Measurements from ENCODE around the gene HARS1.
"Not testable (repeated sequence)": the region's sequence is repeated elsewhere in the genome, so short reads cannot be mapped to it uniquely, and the experiment has no call there.

The HARS1 gene

GRCh38 chr5:140632366-140633020, 58.7 kb downstream of the HARS1 start:
- DNase-seq = no peak

GRCh38 chr5:140631831-140632365, 59.3 kb downstream of the HARS1 start:
- no peak for DNase-seq

- DNase-seq = no peak
Observed at GRCh38 chr5:140631036-140631417, 60.1 kb downstream of the HARS1 start.

- DNase-seq = no peak
Observed at GRCh38 chr5:140630292-140631035, 60.7 kb downstream of the HARS1 start.

- no peak for DNase-seq
Observed at GRCh38 chr5:140628711-140629110, 62.5 kb downstream of the HARS1 start.

GRCh38 chr5:140627972-140628371, 63.2 kb downstream of the HARS1 start:
- no peak for DNase-seq

- not testable (repeated sequence) for DNase-seq
Observed at GRCh38 chr5:140624886-140625285, 66.3 kb downstream of the HARS1 start.

Measured in NCI-H1092 (cell line).